ENCODE results near the gene ULK4. TPM values are rescaled to one million over a fixed set of nuclear protein-coding genes. Genes with fewer than 3 reads are reported as not detected.
A peak's percentile ranks its signal among the peaks of the same experiment; 100 is the strongest.
"Not testable (repeated sequence)": the region's sequence is repeated elsewhere in the genome, so short reads cannot be mapped to it uniquely, and the experiment has no call there.

Gene ULK4
- total and polyA plus RNA-seq, 2 experiments from 2014 or later: 1.8 to 3.7 TPM

- no peak overlapping the region for H3K27ac ChIP-seq
Measured at GRCh38 chr3:41794748-41795589, 166.9 kb downstream of the ULK4 start.

GRCh38 chr3:41792806-41793205 is 169.1 kb downstream of the ULK4 start:
- DNase-seq (ENCODE audit: low read depth in 1 of 2, low spot score in 1 of 2): no peak
- Histone ChIP-seq H3K9me3 (ENCODE audit: low read depth) (no peaks in the 10 kb centered on the region), H3K27ac (no peak overlapping the region), H3K36me3 (no peaks in the 10 kb centered on the region), H3K27me3 (no peaks in the 10 kb centered on the region), H3K4me3 (no peak overlapping the region), H3K4me1 (ENCODE audit: low read depth) (peaks cover 6% of the 10 kb centered on the region)
- TF ChIP-seq CTCF (IDR thresholded peaks at IDR 0.05; ENCODE audit: low read depth, low read length): no peak

More at GRCh38 chr3:41794748-41795589, 166.9 kb downstream of the ULK4 start:
- no peaks in the 10 kb centered on the region for H3K9me3 ChIP-seq (ENCODE audit: low read depth)
- H3K36me3 ChIP-seq: no peaks in the 10 kb centered on the region
- H3K4me3 ChIP-seq: no peak overlapping the region
- TF ChIP-seq CTCF (IDR thresholded peaks at IDR 0.05; ENCODE audit: low read depth, low read length): no peak
- DNase-seq (ENCODE audit: low read depth in 1 of 2, low spot score in 1 of 2): no peak
- H3K27me3 ChIP-seq: no peaks in the 10 kb centered on the region
- H3K4me1 ChIP-seq (ENCODE audit: low read depth): peaks cover 6% of the 10 kb centered on the region

- no peaks in the 10 kb centered on the region for H3K9me3 ChIP-seq (ENCODE audit: low read depth)
- no peak for TF ChIP-seq CTCF (IDR thresholded peaks at IDR 0.05; ENCODE audit: low read depth, low read length)
- H3K4me1 ChIP-seq (ENCODE audit: low read depth): peaks cover 12% of the 10 kb centered on the region
- peak overlapping the region; percentile 11 for H3K27ac ChIP-seq
- DNase-seq (ENCODE audit: low read depth in 1 of 2, low spot score in 1 of 2): peak in 1 of 2 donors; percentile 23
- H3K4me3 ChIP-seq: no peak overlapping the region
- no peaks in the 10 kb centered on the region for H3K36me3 ChIP-seq
- no peaks in the 10 kb centered on the region for H3K27me3 ChIP-seq
Measured at GRCh38 chr3:41769106-41769505, 192.8 kb downstream of the ULK4 start.

- no peaks in the 10 kb centered on the region for H3K36me3 ChIP-seq
- no peak overlapping the region for H3K4me3 ChIP-seq
- no peaks in the 10 kb centered on the region for H3K27me3 ChIP-seq
- DNase-seq (ENCODE audit: low read depth in 1 of 2, low spot score in 1 of 2): no peak
- TF ChIP-seq CTCF (IDR thresholded peaks at IDR 0.05; ENCODE audit: low read depth, low read length): no peak
- no peak overlapping the region for H3K27ac ChIP-seq
- H3K9me3 ChIP-seq (ENCODE audit: low read depth): no peaks in the 10 kb centered on the region
- H3K4me1 ChIP-seq (ENCODE audit: low read depth): peaks cover 12% of the 10 kb centered on the region
Measured at GRCh38 chr3:41768363-41768762, 193.5 kb downstream of the ULK4 start.

- H3K27me3 ChIP-seq; H3K9me3 ChIP-seq (ENCODE audit: low read depth); H3K4me3 ChIP-seq; H3K27ac ChIP-seq; H3K36me3 ChIP-seq; DNase-seq (ENCODE audit: low read depth in 1 of 2, low spot score in 1 of 2); H3K4me1 ChIP-seq (ENCODE audit: low read depth): not testable (repeated sequence)
Measured at GRCh38 chr3:41762867-41763266, 199.0 kb downstream of the ULK4 start.

- no peak overlapping the region for H3K4me3 ChIP-seq
- no peaks in the 10 kb centered on the region for H3K27me3 ChIP-seq
- no peak overlapping the region for H3K27ac ChIP-seq
- DNase-seq (ENCODE audit: low read depth in 1 of 2, low spot score in 1 of 2): no peak
- H3K9me3 ChIP-seq (ENCODE audit: low read depth): no peaks in the 10 kb centered on the region
- H3K4me1 ChIP-seq (ENCODE audit: low read depth): no peaks in the 10 kb centered on the region
- TF ChIP-seq CTCF (IDR thresholded peaks at IDR 0.05; ENCODE audit: low read depth, low read length): no peak
- H3K36me3 ChIP-seq: no peaks in the 10 kb centered on the region
Measured at GRCh38 chr3:41753651-41754050, 208.3 kb downstream of the ULK4 start.

Measured in cardiac muscle cell (in vitro differentiated cells and primary cell).